OCI-M2 (cell line): ENCODE results near the gene CRTC3.
"Not testable (repeated sequence)": the region's sequence is repeated elsewhere in the genome, so short reads cannot be mapped to it uniquely, and the experiment has no call there.

Source experiments
- DNase-seq: peaks from one replicate; lab custom pipeline; 2025; ENCODE audit not compliant: unreplicated experiment; lab: John Stamatoyannopoulos, UW

Gene CRTC3

GRCh38 chr15:90645873-90646575 lies 116.3 kb downstream of the CRTC3 start:
- DNase-seq: no peak

- no peak for DNase-seq
Measured at GRCh38 chr15:90646662-90647305, 117.1 kb downstream of the CRTC3 start.

- DNase-seq: no peak
Measured at GRCh38 chr15:90647326-90647725, 117.6 kb downstream of the CRTC3 start.

GRCh38 chr15:90648137-90649070 lies 118.7 kb downstream of the CRTC3 start:
- peak; percentile 29 for DNase-seq

- DNase-seq: no peak
Measured at GRCh38 chr15:90650117-90650955, 120.6 kb downstream of the CRTC3 start.

- DNase-seq: no peak
Measured at GRCh38 chr15:90650956-90651689, 121.4 kb downstream of the CRTC3 start.

GRCh38 chr15:90654233-90655136 lies 124.8 kb downstream of the CRTC3 start:
- no peak for DNase-seq

- not testable (repeated sequence) for DNase-seq
Measured at GRCh38 chr15:90657520-90658172, 127.9 kb downstream of the CRTC3 start.

- DNase-seq: no peak
Measured at GRCh38 chr15:90659481-90659880, 129.8 kb downstream of the CRTC3 start.

- DNase-seq: no peak
Measured at GRCh38 chr15:90660195-90660998, 130.7 kb downstream of the CRTC3 start.

GRCh38 chr15:90660999-90661330 lies 131.2 kb downstream of the CRTC3 start:
- DNase-seq: not testable (repeated sequence)

GRCh38 chr15:90664081-90664461 lies 134.3 kb downstream of the CRTC3 start:
- DNase-seq: not testable (repeated sequence)

- DNase-seq: no peak
Measured at GRCh38 chr15:90664650-90665287, 135.0 kb downstream of the CRTC3 start.

- DNase-seq: no peak
Measured at GRCh38 chr15:90665288-90666134, 135.8 kb downstream of the CRTC3 start.

- DNase-seq: no peak
Measured at GRCh38 chr15:90666135-90666909, 136.6 kb downstream of the CRTC3 start.
